ENCODE results near the gene SVEP1.

GRCh38 chr9:110604171-110604601 lies 24.6 kb upstream of the SVEP1 start:
- TF ChIP-seq CTCF (IDR thresholded peaks at IDR 0.05; ENCODE audit: insufficient read depth, low read length, poor library complexity, severe bottlenecking) (no peak), EZH2phosphoT487 (conservative IDR thresholded peaks at IDR 0.05; ENCODE audit: low read length) (no peak)
